Stimulated activated CD8-positive, alpha-beta memory T cell treated with anti-CD3 and anti-CD28 coated beads, Interleukin-2, amount 100 ng/mL, for 48 hours (primary cell): Measurements from ENCODE around the gene DAO.
"Not testable (repeated sequence)": the region's sequence is repeated elsewhere in the genome, so short reads cannot be mapped to it uniquely, and the experiment has no call there.

Experiments used
- DNase-seq, 2 donors: peaks; one replicate each; pipeline ENCODE4 v3.0.0-alpha.2; 2020; ENCODE audit warnings: low read depth in 2 of 2

Gene DAO

DNA sequence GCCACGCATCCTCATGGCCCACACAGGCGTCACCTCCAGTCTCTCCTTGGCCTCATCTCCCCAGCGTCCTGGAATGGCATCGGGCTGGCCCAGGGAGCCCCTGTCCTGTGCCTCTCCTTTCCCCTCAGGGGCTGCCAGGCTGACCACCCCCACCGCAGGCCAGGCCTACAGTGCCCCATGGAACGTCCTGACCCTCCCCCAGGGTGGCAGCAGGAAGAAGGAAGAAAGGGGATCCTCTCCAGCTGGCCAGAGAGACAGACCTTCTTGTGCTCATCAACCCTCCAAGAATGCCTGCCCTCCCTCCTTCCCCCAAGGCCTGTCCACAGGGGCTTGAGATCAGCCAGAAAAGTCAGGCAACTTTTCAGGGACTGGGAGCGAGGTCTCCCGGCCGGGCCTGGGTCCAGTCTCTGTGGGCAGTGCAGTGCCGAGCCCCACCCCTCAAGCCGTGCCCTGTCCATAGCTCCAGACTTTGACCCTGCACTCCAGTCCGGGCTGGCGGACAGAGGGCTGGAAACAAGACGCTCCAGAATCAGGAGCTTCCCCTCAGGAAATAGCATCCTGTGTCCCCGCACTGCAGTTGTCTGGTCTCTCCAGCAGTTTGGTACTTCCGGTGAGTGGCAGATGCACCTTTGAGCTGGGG, at the start of gene DAO:
Gene DAO, plus strand, starts transcription at position 478 of the 640 bp plus-strand sequence. CDS start 4,915 bp downstream, outside the sequence.
- no peak for DNase-seq

DNA sequence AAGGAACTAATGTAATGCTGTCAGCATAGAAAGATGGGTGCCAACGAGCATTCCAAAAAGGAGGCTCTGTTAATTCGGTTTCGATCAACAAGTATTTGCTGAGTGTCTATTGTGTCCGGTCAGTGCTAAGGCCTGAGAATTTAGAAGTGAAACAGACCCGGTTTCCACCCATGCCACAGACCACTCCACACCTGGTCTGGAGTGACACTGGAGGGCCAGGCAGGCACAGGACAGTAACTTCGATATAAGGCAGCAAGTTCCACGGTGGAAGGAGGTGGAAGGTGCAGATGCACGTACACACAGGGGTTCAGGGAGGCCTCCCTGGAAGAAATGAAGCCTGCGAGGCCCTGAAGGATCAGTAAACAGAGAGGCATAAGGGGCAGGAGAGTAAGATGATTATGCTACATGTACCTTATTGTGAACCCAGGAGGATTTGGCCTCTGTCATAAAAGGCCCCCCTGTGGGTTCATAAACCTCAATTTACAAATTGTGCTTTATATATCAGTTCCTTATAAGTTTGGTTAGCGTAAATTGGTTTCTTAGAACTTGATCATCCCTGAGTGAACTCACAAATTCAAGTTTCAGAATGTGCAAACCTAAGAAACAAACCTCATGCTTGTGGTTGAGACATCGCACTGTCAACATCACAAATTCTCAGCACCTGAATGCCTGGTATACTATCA, 48.4 kb upstream of the DAO start:
- DNase-seq, result no peak

DNA sequence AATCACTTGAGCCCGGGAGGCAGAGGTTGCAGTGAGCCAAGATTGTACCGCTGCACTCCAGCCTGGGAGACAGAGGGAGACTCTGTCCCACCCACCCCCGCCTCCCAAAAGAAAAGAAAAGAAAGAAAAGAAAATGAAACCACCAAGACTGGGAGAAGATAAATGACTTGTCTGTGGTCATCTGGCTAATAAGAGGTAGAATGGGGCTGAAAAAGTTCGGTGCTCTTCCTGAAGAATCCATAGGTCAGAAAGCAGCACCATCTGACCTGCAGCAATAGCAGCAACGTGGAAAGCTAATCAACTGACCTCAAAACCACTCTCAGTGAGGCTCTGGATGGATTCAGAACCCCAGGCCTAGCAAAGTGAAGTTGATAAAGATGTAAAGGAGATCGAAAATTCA, 47.7 kb upstream of the DAO start:
- DNase-seq, result no peak

DNA sequence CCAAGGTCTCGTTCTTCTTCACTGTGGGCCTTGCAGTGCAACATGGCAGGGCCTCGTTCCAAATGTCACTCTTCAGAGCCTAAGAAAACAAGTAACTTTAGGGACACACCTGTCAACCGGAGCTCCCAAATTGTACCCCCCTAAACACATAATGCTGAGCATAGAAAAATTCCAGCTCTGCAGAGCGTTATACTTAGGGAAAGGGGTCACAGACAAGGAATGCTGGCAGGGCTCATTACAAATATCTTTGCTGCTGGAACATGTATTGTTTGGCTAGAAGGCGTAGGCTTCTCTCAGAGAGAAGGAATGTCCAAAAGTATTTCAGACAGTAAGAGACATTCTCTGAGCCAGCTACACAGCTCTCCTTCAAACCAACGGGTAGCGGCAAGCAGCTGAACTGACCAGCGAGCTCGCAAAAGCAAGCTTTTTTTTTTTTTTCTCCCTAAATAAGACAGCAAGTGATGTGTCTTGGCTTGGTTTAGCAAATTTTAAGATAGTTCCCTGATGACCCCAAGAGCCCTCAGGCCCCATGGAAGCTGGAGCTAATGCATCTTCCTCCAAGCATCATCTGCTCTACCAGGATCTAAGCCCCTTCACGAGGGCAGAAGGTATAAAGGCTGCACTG, 47.0 kb upstream of the DAO start:
- DNase-seq, result no peak

DNA sequence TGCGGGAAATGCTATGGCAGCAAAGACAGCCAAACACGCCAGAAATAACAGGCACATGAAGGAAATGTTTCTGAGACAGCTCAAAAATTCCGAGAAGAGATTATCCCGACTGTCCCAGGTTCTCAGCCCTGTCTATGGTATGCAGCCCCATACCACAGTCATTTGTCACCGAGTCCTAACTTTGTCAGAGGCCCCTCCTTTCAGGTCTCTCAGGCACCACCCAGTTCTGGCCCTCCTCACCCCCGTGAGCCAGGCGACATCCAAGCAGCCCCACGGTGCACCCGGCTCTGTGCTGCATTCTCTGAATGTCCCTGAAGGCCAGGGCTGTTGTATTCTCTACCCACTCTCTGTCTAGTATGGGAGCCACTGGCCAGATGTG, 46.5 kb upstream of the DAO start:
- no peak for DNase-seq

DNA sequence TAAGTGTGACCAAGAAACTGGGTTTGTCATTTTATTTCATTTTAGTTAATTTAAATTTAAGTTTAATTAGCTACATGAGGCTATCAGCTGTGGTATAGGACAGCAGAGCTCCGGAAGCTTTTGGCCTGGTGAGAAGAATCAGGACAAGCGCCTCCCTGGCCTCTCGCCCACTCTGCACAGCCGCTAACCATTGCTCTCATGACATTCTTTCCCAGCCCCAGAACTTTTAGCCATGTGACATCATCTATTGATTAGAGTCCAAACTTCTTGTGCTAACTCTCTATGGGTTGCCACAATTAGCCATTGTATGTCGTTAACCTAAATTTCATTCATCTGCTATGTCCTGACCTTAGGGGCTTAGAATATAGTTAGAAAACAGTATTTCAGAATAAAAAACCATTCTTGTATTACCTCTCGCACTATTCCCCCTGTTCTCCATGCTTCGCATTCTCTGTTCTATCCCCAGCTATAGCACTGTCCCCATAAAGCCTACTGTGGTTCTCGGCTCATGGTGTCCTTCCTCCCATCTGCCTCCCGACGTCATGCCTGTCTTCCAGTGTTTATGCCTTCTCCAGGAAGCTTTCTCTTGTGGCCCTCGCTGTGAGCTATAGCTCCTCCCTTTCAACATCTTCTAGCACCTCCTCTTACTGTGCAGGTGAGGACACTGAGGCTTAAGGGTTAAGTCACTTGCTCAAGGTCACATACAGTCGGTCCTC, 46.0 kb upstream of the DAO start:
- no peak for DNase-seq

DNA sequence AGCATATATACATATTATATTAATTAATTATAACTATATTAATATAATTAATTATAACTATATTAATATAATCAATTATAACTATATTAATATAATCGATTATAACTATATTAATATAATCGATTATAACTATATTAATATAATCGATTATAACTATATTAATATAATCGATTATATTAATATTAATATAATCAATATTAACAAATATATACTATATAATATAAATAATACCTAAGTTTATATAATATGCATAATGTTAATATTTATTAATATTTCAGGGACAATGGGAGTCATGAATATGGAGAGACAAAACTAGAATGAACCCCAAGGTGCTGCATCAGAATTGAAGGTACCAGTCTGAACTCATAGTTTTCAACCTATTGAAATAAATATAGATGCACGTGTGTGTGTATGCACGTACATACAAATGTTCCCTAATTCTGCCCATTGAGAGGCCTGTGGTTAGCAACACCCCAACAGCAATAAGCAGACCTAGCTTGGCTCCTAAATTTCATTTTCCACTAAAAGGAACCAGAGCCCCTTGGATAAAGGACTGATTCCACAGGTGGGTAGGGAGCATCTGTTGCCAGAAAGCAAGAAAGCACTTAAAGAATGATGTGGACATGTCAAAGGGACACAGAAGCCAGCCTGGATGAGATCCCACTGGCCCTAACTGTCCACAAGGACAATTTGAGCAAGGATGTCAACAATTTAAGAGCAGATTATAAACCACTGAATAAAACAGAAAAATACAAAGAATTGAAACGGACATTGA, 43.8 kb upstream of the DAO start:
- no peak for DNase-seq

DNA sequence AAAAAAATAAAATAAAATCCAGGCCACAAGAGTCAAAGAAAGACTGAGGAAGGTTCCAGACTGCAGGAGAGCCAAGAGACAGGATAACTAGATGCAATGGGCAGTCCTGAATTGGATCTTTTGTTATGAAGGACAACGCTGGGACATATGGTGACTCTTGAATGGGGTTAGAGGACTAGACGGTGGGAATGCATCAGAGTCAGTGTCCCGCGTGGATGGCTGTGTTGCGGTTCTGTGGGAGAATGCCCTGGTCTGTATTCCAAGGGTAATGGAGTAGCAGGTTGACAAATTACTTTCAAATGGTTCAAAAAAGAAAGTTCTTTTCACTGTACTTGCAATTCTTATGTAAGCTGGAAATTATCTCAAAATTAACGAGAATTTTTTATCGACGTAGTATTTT, 42.7 kb upstream of the DAO start:
- DNase-seq, result no peak

DNA sequence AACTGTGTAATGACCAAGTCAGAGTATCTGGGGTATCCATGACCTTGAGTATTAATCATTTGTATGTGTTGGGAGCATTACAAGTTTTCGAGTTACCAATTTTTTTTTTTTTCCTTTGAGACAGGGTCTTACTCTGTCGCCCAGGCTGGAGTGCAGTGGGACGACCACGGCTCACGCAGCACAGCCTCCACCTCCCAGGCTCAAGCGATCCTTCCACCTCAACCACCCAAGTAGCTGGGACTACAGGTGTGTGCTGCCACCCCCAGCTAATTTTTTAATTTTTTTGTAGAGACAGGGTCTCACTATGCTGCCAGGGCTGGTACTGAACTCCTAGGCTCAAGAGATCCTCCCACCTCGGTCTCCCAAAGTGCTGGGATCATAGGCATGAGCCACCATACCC, 42.2 kb upstream of the DAO start:
- DNase-seq, result no peak

DNA sequence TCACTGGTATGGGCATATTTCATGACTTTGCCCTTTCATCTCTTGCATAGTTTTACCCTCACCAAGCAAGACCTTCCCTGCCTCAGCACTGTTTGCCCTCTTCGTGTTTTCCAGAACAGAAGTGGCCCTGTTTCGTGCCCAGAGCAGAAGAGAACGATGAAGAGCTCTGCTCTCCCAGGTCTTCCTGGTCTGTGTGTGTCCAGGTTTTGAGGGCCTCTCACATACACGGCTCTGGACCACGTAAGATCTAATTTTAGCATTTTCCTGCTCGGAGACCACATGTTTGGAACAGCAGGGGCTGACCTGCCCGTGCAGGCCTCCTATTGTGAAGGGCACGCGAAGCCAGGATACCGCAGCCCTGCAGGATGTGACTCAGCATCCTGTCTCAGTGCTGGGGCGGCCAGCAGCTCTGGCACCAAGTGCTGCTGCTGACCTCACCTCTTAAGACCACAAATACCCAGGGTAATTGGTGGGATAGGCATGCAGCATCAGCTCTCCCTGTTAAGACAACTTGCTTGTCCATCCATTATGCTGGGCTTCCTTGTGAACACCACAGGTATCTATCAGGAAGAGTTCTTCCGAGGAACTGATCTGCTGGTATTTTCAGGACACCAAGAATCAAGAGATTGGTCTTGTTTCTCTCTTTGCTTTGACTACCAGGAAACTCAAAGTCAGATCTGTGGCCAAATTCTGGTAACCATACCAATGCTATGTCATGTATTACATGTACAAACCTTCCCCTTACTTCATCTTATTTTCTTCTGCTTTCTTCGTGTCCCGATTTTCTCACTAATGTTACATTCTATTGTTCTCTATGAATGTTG, 41.5 kb upstream of the DAO start:
- DNase-seq, result peak; percentile 68 to 75

DNA sequence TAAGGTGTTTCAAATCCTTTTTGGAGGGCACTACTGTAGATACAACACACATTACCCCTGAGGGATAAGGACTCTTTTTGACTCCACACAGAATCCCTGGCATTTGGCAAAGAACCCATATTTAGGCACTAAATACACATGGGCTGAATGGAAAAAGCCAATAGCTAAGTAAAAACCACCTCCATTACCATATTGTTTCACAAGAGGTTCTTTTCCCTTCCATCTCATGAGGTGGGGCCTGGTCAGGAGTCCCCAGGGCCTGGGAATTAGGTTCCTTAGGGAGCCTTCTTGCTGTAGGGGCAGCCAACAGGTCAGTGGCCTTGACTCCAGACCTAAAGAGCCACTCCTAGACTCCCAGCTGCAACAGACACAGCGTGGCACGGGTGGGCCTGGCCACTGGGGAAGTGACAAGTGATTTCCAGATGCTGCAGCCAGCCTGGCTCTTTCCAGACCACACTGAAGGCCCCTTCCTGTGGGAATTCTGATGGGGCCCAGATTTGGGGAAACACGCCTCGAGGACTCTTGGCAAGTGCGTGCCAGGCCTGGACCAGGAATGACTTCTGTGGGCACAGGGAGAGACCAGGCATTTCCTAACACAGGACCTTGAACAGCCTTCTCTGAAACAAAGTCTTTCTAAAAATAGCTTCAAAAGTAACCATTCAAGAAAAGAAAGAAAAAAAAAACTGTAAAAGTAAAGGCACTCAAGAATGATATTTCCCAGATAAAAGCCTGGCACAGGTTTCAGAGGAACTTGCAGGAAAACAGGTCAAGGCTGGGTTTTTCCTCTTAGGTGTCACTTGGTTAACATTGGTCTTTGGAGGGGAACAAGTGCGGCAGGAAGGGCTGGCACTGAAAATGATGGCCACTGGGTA, 40.6 kb upstream of the DAO start:
- no peak for DNase-seq

DNA sequence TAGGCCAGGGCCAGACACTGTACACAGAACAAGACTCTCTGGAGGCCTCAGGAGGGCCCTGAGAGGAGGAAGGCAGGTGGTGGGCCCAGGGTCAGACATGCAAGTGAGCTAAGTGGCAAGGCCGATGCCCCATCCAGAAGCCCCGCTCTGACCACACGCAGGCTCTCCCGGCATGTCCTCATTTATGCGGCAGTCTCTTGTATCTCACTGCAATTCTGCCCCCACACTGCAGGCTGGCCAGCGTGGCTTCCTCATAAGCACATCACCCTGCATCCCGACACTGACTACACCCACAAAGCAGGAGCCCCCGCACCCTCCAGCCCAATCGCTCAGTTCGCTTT, 40.0 kb upstream of the DAO start:
- no peak for DNase-seq

DNA sequence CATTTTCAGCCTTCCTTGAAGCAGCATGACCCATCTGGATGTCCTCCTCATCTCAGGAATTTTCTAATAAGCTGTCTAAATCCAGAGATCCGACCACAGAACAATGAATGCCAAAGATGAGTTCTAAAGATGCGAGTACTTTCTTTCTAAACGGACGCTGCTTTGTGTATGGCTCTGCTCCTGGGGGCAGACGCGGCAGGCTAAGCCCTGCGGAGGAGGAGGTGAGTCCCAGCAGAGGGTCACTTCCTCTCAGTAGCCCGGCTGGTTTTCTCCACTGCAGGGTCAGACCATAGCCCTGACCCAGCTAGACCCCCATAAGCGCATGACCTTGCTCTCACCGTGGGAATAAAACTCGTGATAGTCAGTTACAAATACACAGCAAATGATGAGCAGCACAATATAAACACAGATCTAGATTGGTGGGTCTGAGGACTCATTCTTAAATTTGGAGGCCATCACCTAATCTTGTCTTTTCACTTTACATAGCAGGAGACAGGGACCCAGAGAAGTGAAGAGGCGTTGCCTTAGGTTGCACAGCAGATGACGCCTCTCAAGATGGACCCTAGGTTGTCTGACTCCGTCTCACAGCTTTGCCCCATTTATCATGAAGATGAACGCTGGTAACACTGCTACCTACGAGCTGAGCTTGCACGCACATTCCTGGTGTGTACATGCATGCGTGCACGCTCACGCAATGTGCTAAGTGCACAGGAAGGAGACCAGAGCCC, 39.1 kb upstream of the DAO start:
- no peak for DNase-seq

DNA sequence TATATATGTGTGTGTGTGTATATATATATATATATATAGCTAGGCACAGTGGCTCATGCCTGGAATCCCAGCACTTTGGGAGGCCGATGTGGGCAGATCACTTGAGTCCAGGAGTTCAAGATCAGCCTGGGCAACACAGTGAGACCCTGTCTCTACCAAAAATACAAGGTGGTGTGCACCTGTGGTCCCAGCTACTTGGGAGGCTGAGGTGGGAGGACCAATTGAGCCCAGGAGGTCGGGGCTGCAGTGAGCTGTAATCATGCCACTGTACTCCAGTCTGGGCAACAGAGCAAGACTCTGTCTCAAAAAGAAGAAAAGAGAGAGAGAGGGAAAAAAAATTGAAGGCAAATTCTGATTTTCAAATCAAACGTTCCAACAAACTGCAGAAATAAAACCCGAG, 38.1 kb upstream of the DAO start:
- not testable (repeated sequence) for DNase-seq

DNA sequence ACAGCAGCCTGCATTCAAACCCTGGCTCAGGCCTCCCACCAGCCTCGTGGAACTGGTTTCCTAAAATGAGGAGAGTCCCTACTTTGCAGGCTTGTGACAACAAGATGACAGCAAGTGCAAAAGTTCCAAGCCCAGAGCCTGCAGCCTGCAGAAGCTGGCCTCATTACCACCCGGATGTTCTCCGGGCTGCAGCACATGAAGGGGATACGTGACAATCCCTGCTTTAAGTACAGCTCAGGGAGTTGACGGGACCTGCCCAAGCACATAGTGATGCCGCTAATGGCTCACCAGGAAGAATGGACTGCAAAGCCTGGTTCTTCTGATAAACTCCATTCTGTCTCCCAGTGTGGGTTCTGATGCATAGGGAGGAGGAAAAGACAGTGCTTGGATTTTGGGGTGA, 37.5 kb upstream of the DAO start:
- DNase-seq, result no peak

DNA sequence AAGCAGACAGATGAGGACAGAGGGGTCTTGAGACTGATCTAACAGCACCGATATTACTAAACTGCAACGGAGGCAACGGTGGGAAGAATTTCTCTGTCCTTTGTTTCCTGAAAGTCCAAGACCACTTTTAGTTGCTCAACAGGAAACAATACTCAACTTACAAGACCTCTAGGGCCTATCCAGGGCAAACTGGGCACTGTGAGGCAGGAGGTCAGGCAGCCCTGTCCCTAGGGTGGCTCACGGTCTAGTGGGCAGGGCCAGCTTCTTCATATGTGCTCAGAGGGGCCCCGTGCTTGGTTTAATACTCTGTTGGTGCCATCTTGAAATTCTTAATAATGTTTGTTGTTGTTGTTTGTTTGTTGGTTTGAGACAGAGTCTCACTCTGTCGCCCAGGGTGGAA, 36.7 kb upstream of the DAO start:
- DNase-seq, result no peak

DNA sequence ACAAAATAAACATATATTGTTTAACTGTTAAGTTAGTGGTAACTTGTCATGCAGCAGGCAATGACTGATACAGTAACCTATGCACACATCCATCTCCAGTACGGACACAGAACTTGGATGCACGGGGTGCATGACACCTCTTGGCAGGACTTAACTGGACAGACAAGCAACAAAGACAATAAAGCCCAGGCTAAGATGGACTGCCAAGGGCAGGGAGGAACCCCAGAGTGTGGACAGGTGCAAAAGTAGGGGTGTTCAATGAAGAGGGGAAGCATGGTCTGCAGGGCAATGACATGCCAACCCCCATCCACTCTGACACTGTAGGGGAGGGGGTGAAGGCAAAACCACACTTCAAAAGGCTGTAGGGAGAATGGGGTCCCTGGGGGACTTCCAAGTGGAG, 34.2 kb upstream of the DAO start:
- DNase-seq, result no peak

DNA sequence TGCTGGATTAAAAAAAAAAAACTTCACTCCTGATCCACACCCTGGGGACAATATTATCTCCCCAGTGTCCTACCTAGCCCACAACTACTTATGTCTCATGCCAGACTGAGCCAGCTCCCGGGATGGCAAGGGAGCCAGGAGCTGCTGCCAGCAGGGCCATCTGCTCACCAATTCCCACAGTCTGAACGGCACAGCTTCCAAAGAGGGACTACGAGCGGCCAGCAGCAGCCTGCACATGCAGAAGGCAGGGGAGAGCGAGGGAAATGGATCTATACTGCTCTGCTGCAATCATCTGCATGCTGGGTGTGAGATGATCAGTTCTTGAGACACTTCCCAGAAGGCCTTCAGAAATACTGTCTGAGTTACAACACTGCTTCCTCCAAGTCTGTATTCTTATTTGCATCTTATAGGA, 33.6 kb upstream of the DAO start:
- no peak for DNase-seq

DNA sequence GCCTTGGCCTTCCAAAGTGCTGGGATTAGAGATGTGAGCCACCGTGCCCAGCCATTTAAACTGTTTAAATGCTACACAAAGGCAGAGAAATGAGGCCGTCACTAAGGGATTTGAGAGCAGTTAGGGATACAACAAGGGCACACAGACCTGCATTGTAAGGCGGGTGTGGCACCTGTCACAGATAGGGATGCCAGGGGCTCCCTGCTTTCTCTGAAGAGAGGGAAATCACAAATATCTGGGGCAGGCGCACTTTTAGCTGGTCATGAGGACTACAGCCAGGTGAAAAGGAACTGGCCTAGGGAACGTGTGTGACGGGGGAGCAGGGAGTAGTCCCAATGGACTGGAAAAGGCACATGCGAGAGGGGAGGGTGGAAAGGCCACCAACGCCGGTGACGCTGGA, 32.2 kb upstream of the DAO start:
- DNase-seq, result no peak

DNA sequence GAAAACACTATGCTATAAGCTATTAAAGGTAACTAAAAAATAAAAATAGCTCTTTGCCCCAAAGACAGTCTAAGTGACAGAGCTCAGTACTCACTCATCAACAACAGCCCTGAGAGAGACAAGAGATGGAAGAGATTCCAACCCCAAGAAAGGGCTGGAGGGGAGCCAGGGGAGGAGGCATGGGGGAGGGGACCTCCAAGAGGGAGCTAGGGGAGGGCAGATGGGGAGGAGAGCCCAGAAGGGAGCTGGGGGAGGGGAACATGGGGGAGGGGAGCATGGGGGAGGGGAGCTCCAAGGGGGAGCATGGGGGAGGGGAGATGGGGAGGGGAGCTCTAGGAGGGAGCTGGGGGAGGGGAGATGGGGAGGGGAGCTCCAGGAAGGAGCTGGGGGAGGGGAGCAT, 30.2 kb upstream of the DAO start:
- DNase-seq, result no peak
